ENCODE data around the gene PRR15L. TPM values are rescaled to one million over a fixed set of nuclear protein-coding genes. Genes with fewer than 3 reads are reported as not detected.
A peak's percentile ranks its signal among the peaks of the same experiment; 100 is the strongest.

The PRR15L gene
- total RNA-seq, 1 donor from 2014 or later = not detected

- DNase-seq (no peak), ATAC-seq (ENCODE audit: poor library complexity) (no peak)
- intact Hi-C loops (cut with DNase I) = no loop called here
Measured at GRCh38 chr17:47968836-47969235, 11.2 kb upstream of the PRR15L start.

- DNase-seq (no peak), ATAC-seq (ENCODE audit: poor library complexity) (no peak)
- intact Hi-C loops (cut with DNase I) = no loop called here
Measured at GRCh38 chr17:47967607-47968252, 10.0 kb upstream of the PRR15L start.

- ATAC-seq (ENCODE audit: poor library complexity) = no peak
- DNase-seq = no peak
- intact Hi-C loops (cut with DNase I) = no loop called here
Measured at GRCh38 chr17:47966079-47966519, 8.4 kb upstream of the PRR15L start.

- no peak for ATAC-seq (ENCODE audit: poor library complexity)
- intact Hi-C loops (cut with DNase I) = no loop called here
- no peak for DNase-seq
Measured at GRCh38 chr17:47964856-47965255, 7.2 kb upstream of the PRR15L start.

- intact Hi-C loops (cut with DNase I) = no loop called here
- ATAC-seq (ENCODE audit: poor library complexity) = no peak
- no peak for DNase-seq
Measured at GRCh38 chr17:47962901-47963300, 5.2 kb upstream of the PRR15L start.

- no peak for ATAC-seq (ENCODE audit: poor library complexity)
- intact Hi-C loops (cut with DNase I) = no loop called here
- no peak for DNase-seq
Measured at GRCh38 chr17:47961406-47961805, 3.7 kb upstream of the PRR15L start.

GRCh38 chr17:47959825-47960655 is 2.4 kb upstream of the PRR15L start:
- ATAC-seq (ENCODE audit: poor library complexity) = no peak
- intact Hi-C loops (cut with DNase I) = no loop called here
- DNase-seq = no peak

GRCh38 chr17:47956791-47957590 is 692 bp downstream of the PRR15L start:
- ATAC-seq (ENCODE audit: poor library complexity) (no peak), DNase-seq (no peak)
- intact Hi-C loops (cut with DNase I) = no loop called here

GRCh38 chr17:47955497-47956461 is 1.9 kb downstream of the PRR15L start:
- no peak for ATAC-seq (ENCODE audit: poor library complexity)
- no peak for DNase-seq
- intact Hi-C loops (cut with DNase I) = no loop called here

GRCh38 chr17:47953909-47954308 is 3.8 kb downstream of the PRR15L start:
- DNase-seq (no peak), ATAC-seq (ENCODE audit: poor library complexity) (no peak)
- intact Hi-C loops (cut with DNase I) = no loop called here

GRCh38 chr17:47952171-47953021 is 5.3 kb downstream of the PRR15L start:
- intact Hi-C loops (cut with DNase I) = no loop called here
- ATAC-seq (ENCODE audit: poor library complexity) (no peak), DNase-seq (no peak)

- DNase-seq = no peak
- intact Hi-C loops (cut with DNase I) = no loop called here
- ATAC-seq (ENCODE audit: poor library complexity) = no peak
Measured at GRCh38 chr17:47950448-47950847, 7.2 kb downstream of the PRR15L start.

GRCh38 chr17:47949946-47950345 is 7.7 kb downstream of the PRR15L start:
- intact Hi-C loops (cut with DNase I) = loop anchor here (2.0 to 5.0 kb wide), 3 partner anchors 53 to 108 kb away; partner anchors contain the start of genes SCRN2 and SP2
- ATAC-seq (ENCODE audit: poor library complexity) (no peak), DNase-seq (no peak)

- ATAC-seq (ENCODE audit: poor library complexity) (peak; percentile 89), DNase-seq (peak; percentile 94)
- intact Hi-C loops (cut with DNase I) = loop anchor here (2.0 to 5.0 kb wide), 3 partner anchors 52 to 107 kb away; partner anchors contain the start of genes SCRN2 and SP2
Measured at GRCh38 chr17:47949197-47949759, 8.4 kb downstream of the PRR15L start.

GRCh38 chr17:47948706-47949196 is 8.9 kb downstream of the PRR15L start:
- ATAC-seq (ENCODE audit: poor library complexity) (peak; percentile 28), DNase-seq (no peak)
- intact Hi-C loops (cut with DNase I) = loop anchor here (2.0 to 5.0 kb wide), 3 partner anchors 51 to 106 kb away; partner anchors contain the start of genes SCRN2 and SP2

GRCh38 chr17:47946929-47947397 is 10.7 kb downstream of the PRR15L start:
- intact Hi-C loops (cut with DNase I) = loop anchor here (5.0 kb wide), 2 partner anchors 50 to 105 kb away; partner anchors contain the start of genes SCRN2 and SP2
- DNase-seq (peak; percentile 74), ATAC-seq (ENCODE audit: poor library complexity) (peak; percentile 53)
